T1000 (cell line): ENCODE measurements around the gene CCDC27.
"Not testable (repeated sequence)": the region's sequence is repeated elsewhere in the genome, so short reads cannot be mapped to it uniquely, and the experiment has no call there.

Experiments
- DNase-seq: peaks from one replicate; lab custom pipeline; 2025; ENCODE audit warnings: mixed read lengths; lab: John Stamatoyannopoulos, UW

The CCDC27 gene

DNA sequence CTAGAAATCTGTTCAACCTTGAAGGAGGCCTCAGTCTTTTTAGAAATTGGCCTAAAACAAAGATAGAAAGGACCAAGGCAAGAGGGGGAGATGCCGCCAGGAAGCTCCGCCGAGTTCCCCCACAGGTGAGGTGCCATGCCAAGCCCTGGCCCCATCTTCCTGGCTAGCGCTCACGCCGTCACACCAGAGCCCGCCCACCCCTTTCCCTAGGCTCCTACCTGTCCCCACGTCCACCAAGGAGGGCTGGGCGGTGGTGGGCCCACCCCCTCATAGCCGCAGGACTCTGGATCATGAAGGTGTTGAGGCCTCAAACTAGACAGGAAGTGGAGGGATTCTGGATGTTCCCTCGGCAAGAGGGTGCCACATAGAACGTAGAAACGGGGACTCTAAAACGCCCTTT lies 15.5 kb upstream of the CCDC27 start:
- DNase-seq, result no peak

DNA sequence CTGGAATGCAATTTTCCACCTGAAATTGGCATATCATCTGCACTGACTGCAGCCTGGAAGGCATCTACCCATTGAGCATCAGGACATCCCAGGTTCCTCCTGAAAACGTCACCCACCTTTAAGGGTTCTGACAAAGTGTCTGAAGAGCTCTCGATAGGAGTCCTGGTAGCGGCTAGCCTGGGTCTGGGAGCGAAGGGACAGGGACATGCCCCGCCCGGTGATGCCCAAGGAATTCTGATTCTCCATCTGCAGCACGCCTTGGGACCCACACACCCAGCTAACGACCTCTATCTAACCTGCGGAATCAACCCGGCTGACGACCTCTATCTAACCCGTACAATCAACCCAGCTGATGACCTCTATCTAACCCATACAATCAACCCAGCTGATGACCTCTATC lies 13.3 kb upstream of the CCDC27 start:
- DNase-seq, result no peak

DNA sequence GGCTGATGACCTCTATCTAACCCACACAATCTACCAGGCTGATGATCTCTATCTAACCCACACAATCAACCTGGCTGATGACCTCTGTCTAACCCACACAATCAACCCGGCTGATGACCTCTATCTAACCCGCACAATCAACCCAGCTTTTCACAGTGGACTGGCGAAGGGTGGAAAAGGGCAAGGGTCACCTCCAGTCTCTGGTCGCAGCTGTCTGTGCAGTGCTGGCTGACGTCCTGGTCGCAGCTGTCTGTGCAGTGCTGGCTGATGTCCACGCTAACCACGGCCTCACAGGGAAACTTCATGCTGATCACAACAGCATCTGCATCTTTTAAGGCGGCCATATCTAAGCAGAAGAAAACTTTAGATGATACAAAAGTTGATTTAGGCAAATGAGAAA lies 12.2 kb upstream of the CCDC27 start:
- no peak for DNase-seq

DNA sequence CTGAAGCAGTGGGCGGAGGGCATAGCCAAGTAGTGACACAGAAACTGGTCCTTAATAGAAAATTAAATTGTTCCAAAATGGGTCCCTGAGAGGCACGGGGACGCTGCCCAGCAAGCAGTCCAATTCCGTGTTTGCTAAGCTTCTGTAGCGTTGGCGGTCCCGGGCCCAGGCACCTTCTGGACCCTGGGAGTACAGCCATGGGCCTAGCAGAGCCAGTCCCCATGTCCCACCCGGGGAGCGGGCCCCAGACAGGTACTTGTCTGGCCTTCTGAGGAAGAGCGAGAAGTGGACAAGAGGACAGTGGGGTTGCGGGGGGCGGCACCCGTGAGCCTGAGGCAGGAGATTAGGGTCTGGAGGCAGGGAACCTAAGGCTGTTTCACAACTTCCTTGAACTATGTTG lies 11.5 kb upstream of the CCDC27 start:
- DNase-seq, result no peak

DNA sequence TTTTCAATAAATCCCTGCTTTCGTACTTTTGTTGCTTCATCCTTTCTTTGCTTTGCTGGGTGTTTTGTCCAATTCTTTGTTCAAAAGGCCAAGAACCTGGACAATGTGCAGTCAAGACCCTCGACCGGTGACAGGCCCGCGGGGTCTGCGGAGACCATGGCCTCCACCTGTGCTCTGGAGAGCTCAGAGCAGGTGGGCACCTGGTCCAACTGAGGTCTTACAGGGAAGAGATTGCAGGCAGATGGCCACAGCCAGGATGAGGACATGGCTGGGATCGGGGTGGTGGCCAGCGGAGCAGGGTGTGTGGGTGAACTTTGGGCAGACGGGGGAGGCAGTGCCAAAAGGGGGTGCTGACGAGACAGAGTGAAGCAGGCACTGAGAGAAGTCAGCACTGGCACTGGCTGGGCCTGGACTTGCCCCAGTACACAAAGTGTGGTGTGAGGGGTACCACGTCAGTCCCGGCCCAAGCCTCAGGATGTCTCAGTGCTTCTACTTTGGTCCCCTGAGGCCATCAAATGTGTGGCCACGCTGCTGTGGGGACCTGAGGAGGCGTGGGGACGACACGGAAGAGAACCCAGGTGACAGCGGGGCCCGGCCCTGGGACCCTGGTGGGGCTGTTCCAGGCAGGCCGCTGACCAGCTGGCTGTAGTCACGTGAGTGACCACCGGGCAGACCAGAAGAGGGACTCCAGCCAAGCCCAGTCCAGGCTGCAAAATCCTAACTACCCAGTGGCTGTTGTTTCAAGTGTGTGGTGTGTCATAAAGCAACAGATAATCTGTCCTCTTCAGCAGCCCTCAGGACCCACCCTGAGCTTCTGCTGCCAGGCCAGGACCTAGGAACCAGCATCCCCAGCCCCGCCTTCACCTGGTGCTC lies 10.4 kb upstream of the CCDC27 start:
- no peak for DNase-seq

DNA sequence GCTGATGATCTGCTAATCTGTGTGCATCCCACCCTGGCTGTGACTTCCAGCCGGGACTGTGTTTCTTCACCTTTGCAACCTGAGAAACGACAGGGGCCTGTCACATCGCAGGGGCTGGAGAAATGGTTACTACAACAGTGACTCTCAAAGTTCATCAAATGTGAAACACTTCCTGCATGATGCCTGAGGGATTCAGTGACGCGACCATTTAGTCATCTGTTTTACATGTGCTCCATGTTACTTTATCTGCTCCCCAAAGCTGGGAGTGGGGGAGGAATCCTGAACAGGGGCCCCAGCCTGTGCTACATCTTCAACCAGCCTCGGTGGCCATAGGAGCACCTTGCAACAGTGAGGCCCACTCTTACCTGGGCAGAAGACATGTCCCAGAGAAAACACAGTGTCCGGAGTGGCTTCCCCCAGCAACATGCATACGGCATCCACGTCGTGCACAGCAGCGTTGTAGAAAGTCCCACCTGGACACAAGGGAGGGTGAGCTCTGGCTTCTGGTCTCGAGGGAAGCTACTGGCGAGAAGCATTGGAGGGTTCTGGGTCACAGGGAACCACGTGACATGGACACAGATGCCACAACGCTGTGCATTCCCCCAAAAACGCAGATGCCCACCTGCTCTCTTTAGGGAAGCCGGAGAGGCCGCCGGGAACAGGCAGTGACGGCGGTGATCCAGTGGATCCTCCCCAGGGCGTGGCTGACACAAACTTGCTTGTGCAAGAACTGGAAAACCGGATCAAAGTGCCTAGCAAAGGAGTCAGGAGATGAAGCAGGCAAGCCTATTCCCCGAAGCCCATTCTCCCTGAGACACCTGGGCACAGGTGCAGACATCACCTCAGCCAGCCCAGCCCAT lies 9.6 kb upstream of the CCDC27 start:
- DNase-seq, result no peak

DNA sequence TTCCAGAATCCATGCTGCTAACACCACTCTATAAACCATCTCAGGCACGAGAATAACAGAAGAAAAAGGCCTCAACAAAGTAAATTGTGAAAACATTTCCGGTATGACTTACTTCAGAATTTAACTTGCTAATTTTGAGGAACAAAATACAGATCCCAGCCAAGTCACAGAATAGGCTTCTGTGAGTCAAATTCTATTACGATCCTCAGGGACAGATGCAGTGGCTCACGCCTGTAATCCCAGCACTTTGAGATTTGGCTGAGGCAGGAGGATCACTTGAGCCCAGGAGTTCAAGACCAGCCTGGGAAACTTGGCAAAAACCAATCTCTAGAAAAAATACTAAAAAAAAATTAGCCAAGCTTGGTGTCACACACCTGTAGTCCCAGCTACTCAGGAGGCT lies 8.8 kb upstream of the CCDC27 start:
- no peak for DNase-seq

DNA sequence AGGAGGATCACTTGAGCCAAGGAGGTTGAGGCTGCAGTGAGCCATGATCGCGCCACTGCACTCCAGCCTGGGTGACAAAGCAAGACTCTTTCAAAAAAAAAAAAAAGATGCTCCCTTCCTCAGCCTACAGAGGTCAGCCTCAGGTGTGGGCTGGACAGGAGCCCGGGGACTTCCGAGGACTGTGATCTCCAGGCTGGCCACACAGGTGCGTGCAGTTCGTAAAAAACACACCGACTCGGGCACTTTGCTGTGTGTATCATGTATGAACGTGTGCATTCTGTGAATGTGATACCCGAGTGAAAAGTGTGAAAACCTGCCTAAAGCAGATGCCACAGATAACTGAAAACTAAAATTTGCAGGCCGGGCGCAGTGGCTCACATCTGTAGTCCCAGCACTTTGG lies 8.4 kb upstream of the CCDC27 start:
- DNase-seq, result no peak

DNA sequence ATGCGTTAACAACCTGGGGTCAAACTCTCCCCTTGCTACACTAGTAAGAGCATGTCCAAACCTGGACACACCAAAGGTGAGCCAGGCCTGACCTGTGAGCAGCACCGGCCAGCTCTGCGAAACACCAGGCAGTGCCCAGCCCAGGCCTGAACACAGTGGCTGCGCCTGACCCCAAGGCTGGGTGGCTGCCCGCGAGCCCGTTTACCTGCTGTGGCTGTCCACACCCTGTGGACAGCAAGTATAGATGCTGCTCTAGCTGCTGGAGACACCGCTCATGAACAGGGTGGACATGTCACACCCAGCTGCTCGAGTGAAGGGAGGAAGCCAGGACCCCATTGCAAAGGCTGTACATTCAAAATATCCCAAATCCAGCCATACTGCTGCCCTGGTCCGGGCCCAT lies 7.6 kb upstream of the CCDC27 start:
- DNase-seq, result no peak

DNA sequence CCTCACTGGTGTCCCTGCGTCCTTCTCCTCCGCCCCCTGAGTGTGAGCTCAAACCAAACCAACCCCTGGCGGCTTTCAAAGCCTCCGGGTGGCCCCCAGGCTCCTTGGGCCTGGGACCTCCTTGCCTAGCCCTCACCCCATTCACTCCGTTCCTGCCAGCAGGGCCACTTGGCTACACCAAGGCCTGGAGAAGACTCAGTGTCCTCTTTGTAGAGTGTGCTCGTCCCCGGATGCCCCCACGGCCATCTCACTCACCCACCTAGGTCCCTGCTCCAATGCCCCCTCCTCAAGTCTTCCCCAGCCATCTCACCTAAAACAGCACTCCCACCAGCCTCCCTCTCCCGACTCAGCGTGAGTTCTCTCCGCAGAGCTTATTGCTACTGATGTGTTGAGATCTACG lies 7.2 kb upstream of the CCDC27 start:
- no peak for DNase-seq

DNA sequence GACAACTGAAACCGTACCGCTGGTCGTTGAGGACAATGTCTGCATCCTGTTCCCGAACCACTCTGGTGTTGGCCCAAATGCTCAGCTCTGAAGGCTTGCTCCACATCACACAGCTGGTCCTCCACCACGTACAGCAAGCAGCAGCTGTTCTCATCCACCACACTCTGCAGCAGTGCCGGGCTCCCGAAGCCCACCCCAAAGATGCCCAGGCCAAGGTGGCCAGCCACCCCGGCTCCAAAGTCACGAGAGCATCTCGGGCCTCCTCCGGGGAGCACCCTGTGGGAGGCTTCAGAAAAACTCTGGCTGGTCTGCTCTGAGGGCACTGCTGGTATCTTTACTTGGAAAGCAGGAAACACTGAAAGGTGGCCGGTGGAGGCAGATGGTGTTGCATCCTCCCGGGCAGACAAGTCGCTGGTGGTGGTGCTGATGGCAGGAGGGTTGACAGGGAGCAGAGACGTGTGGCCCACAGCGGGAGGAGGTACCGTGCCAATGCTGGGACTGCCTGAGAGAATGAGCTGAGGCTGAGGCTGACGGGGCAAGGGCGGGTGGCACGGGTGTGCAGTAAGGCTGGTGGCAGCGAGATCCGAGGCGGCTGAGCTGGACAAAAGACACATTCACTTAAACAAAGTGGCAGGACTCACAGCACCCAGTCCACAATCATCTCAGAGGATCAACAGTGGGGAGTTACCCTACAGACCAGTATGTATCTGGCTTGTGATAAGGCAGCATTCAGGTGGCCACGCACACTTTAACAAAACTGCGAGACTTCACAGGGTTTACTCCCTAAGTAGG lies 6.5 kb upstream of the CCDC27 start:
- no peak for DNase-seq

DNA sequence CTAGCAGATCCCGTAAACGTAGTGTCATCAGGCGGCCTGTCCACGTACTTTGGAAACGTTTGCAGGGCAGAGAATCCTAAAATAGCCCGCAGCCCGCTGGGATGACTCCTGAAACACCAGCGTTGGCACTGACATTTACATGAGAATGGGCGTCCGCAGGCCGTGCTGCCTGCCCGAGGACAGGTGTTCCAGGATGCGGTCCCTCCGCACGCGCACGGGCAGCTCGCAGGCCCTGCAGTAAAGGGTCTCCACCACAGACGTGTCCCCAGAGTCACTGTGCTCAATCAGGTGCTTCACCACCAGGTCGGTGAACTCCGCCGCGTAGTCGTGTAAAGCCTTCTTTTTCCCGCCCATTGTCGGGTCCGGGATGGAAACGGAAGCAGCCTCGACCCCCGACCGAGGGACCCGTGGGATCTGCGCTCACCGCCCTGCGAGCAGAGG lies 5.8 kb upstream of the CCDC27 start:
- DNase-seq, result no peak

DNA sequence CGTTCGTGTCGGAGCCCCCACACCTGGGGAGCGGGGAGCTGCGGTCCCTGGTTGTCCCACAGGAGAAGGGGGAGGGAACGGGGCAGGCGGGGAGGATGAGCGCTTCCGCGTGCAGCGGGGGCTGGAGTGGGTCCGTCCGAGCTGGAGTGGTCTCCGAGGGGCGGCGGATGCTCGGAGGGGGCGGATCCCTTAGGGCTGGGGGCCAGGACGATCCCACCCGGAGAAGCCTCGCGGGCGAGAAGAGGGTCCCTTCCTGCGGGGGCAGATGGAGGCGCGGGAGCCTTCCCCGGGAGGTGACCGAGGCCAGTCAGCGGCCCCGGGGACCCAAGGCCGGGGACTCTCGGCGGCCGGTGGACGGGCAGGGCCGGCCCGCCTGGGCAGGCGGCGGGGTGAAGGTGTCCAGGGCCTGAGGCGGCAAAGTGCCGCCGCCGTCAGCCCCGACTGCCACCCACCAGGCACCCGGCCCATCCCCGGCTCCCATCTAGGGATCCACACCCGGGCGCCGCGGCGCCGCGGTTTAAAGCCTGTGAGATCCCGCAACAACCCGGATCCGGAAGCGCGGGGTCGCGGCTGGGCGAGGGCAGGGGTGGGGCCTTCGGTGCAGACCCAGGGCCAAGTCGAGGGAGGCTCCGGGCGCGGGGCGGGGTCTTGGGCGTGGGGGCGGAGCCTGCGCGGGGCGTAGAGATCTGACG lies 5.3 kb upstream of the CCDC27 start:
- peak; percentile 59 for DNase-seq

DNA sequence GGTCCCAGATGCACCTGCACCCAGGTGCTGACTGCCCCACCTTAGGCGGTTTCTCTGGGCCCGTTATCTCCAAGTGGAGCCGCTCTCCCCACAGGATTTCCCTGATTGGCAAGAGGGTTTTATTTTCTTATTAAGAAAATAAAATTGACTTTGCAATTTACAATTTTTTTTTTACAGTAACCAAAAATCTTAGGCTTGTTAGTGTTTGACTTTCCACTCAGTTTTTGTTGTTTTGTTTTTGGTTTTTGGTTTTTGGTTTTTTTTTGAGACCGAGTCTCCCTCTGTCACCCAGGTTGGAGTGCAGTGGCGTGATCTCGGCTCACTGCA lies 4.8 kb upstream of the CCDC27 start:
- no peak for DNase-seq

DNA sequence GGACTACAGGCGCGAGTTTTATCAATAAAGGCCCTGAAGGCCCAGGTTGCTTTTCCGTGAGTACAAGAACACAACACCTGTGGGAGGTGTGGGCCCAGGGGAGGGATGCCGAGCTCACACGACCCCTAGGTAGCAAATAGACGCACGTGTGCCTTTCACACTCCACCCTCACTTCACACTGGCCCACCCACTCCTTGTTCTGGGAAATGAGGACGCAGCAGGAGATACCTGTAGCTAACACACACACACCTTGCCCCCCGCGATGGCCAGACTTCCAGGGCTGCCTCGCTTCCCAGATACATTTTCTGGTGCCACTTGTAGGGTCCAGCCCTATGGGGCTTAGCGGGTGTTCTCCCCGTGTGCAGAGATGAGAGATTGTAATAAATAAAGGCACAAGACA lies 4.3 kb upstream of the CCDC27 start:
- DNase-seq, result no peak

DNA sequence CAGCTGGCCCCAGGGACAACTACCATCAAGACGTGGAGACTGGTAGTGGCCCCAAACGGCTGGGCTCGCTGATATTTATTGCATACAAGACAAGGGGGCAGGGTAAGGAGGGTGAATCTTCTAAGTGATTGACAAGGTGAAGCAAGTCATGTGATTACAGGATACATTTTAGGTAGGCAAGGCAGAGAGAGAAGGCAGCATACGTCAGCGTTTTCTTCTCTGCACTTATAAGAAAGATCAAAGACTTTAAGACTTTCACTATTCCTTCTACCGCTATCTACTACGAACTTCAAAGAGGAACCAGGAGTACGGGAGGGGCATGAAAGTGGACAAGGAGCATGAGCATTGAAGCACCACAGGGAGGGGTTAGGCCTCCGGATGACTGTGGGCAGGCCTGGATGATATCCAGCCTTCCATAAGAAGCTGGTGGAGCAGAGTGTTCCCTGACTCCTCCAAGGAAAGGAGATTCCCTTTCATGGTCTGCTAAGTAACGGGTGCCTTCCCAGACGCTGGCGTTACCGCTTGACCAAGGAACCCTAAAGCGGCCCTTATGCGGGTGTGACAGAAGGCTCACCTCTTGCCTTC lies 3.8 kb upstream of the CCDC27 start:
- DNase-seq, result not testable (repeated sequence)

DNA sequence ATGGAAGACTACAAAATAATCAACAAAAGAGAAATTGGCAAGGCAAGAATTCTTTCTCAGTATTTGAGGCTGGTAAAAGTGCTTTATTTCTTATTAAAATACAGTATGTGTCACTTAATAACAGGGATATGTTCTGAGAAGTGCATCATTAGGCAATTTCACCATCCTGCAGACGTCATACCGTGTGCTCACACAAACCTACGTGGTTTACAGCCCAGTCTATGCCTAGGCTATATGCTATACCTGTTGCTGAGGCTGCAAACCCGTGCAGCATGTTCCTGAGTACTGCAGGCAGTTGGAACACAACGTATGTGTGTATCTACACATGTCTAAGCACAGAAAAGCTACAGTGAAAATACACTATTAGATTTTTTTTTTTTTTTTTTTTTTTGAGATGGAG lies 2.7 kb upstream of the CCDC27 start:
- DNase-seq, result no peak

DNA sequence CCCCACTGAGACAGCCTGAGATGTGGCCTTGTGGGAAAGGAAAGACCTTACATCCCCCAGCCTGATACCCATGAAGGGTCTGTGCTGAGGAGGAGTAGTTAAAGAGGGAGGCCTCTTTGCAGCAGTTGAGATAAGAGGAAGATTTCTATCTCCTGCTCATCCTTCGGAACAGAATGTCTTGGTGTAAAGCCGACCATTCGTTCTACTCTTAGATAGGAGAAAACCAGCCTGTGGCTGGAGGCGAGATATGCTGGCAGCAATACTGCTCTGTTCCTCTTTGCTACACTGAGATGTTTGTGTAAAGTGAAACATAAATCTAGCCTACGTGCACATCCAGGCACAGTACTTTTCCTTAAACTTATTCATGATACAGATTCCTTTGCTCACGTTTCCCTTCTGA lies 1.5 kb upstream of the CCDC27 start:
- no peak for DNase-seq

DNA sequence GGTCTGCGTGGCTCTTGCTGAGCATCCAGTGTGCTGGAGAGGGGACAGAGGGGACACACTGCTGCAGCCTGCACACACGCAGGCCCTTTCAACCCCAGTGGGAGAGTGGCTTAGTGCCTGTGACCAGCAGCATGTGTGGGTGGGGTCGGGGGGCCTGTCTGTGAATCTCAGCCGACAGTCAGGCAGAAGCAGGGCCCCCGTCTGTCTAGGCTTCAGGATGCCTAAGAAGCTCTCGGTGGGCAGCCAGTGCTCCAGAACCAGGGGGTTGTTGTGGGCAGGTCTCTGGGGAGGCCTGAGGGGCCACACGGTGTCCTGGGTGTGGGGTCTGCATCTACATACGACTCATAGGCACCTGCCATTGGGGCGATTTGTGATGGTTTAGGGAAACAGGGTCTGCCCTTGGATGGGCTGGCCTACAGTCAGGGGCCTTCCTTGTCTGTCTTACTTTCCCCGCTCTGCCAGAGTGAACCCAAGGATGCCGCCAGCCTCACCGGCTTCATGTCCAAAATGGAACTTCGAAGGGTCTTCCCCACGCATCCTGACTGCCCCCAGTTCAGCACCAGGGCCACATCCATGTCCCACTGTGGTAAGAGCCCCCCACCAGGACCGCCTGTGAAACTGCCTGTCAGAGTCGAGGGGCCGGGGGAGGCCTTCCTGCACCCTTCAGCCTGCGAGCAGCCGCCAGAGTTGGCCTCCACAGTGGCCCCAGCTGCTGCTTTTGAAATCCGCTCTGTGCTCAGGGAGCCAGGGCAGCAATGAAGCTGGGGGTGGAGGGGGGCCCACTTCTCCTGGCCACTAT lies 1.6 kb downstream of the CCDC27 start:
- no peak for DNase-seq

DNA sequence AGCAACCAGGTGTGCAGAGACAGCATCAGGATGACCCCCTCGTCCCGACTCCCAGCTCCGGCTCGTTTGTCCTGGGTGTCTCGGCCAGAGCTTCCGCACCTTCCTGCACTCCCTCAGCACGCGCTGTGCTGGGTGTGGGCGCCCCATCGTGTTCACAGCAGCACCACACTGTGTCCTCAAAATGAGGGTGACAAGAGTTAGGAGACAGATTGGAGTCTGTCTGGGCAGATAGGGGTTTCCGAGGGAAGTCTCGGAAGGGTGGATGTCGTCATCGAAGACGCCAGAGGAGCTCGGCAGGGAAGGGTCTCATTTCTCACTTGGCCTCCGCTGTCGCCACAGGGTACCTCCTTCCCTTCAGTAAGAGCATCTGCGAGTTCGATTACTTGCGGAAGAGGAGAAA lies 4.1 kb downstream of the CCDC27 start:
- DNase-seq, result no peak

DNA sequence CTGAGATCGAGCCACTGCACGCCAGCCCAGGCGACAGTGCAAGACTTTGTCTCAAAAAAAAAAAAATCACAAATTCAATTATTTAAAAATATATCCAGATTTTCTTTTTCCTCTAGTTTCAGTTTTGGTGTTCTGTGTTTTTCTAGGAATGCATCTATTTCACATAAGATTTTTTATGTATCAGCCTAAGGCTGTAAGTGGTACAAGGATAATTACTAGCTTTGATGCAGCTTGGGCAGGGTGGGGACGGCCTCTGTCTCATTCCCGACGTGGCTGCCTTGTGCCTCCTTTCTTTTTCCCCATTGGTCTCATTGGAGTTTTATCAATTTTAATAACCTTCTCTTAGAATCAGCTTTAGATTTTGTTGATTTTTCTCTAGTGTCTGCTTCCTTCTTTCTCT lies 6.9 kb downstream of the CCDC27 start:
- no peak for DNase-seq
